Spleen (tissue), 7 donors: ENCODE results near the gene SH3BP4.

ENCODE experiments used
- POLR2A ChIP-seq, 3 donors: fragments of 450-650 bp; IDR thresholded peaks; one replicate each; pipeline ENCODE4 v1.5.1; 2017; ENCODE audit warnings: antibody characterized with exemption in 3 of 3, mild to moderate bottlenecking in 1 of 3
- POLR2AphosphoS5 ChIP-seq, 3 donors: sonication (generic); formaldehyde crosslinking; IDR thresholded peaks; one replicate each; pipeline ENCODE4 v1.5.1; 2017; ENCODE audit warnings: antibody characterized with exemption in 3 of 3
- TF ChIP-seq, protein P1 (sequence below), 11 experiments: fragments of 200-600 bp in 7 of 11; fragments of 450-650 bp in 4 of 11; sonication (generic) in 4 of 11; IDR thresholded peaks in 8 of 11; conservative IDR thresholded peaks in 3 of 11; 1 replicate in 7 of 11; 2 replicates in 4 of 11; pipeline versions ENCODE4 v1.4.0 to v1.8.0; 2016 to 2021; ENCODE audit warnings: antibody characterized with exemption in 11 of 11, inconsistent platforms in 4 of 11, mild to moderate bottlenecking in 1 of 11
- donor health status: DM: no; HTN: no; CAD: no; lungs with moderate emphysema.
- donor health status: DM: no; HTN: no; CAD: no.
- donor health status: DM: no; HTN: no; CAD: no.

GRCh38 chr2:235028646-235029045 lies 76.8 kb downstream of the SH3BP4 start:
- TF ChIP-seq, protein P1, sequence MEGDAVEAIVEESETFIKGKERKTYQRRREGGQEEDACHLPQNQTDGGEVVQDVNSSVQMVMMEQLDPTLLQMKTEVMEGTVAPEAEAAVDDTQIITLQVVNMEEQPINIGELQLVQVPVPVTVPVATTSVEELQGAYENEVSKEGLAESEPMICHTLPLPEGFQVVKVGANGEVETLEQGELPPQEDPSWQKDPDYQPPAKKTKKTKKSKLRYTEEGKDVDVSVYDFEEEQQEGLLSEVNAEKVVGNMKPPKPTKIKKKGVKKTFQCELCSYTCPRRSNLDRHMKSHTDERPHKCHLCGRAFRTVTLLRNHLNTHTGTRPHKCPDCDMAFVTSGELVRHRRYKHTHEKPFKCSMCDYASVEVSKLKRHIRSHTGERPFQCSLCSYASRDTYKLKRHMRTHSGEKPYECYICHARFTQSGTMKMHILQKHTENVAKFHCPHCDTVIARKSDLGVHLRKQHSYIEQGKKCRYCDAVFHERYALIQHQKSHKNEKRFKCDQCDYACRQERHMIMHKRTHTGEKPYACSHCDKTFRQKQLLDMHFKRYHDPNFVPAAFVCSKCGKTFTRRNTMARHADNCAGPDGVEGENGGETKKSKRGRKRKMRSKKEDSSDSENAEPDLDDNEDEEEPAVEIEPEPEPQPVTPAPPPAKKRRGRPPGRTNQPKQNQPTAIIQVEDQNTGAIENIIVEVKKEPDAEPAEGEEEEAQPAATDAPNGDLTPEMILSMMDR (IDR thresholded peaks at IDR 0.05 in 8 of 11, conservative IDR thresholded peaks at IDR 0.05 in 3 of 11), result no peak
- TF ChIP-seq POLR2A (IDR thresholded peaks at IDR 0.05) (no peak), POLR2AphosphoS5 (IDR thresholded peaks at IDR 0.05) (no peak)
